A549 (cell line): ENCODE measurements around the gene CENPV.

Experiments used
- RFX5 ChIP-seq: fragments of 450-650 bp; IDR thresholded peaks from 2 replicates; pipeline ENCODE4 v1.7.1; 2014; ENCODE audit warnings: antibody characterized with exemption, mild to moderate bottlenecking, moderate library complexity
- TF ChIP-seq, protein P1 (sequence below): fragments of >200 bp; sonication (Bioruptor Twin); formaldehyde crosslinking; IDR thresholded peaks from 3 replicates; pipeline ENCODE4 v1.5.1; 2016
- TF ChIP-seq, protein P2 (sequence below): IDR thresholded peaks from 2 replicates; pipeline ENCODE4 v1.6.1; 2012

GRCh38 chr17:16302856-16303255, 50.4 kb downstream of the CENPV start:
- TF ChIP-seq, protein P1, sequence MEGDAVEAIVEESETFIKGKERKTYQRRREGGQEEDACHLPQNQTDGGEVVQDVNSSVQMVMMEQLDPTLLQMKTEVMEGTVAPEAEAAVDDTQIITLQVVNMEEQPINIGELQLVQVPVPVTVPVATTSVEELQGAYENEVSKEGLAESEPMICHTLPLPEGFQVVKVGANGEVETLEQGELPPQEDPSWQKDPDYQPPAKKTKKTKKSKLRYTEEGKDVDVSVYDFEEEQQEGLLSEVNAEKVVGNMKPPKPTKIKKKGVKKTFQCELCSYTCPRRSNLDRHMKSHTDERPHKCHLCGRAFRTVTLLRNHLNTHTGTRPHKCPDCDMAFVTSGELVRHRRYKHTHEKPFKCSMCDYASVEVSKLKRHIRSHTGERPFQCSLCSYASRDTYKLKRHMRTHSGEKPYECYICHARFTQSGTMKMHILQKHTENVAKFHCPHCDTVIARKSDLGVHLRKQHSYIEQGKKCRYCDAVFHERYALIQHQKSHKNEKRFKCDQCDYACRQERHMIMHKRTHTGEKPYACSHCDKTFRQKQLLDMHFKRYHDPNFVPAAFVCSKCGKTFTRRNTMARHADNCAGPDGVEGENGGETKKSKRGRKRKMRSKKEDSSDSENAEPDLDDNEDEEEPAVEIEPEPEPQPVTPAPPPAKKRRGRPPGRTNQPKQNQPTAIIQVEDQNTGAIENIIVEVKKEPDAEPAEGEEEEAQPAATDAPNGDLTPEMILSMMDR: no peak
- TF ChIP-seq, protein P2, sequence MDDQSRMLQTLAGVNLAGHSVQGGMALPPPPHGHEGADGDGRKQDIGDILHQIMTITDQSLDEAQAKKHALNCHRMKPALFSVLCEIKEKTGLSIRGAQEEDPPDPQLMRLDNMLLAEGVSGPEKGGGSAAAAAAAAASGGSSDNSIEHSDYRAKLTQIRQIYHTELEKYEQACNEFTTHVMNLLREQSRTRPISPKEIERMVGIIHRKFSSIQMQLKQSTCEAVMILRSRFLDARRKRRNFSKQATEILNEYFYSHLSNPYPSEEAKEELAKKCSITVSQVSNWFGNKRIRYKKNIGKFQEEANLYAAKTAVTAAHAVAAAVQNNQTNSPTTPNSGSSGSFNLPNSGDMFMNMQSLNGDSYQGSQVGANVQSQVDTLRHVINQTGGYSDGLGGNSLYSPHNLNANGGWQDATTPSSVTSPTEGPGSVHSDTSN: no peak
- no peak for TF ChIP-seq RFX5
